ENCODE results near the gene PTX4. TPM values are rescaled to one million over a fixed set of nuclear protein-coding genes. Genes with fewer than 3 reads are reported as not detected.

PTX4 gene
- total and polyA plus RNA-seq, 2 donors (not counting 3 experiments of a cell fraction or from before 2014, with no cell fraction given) = 0.31 TPM; not detected in 1

- Histone ChIP-seq H3K9me3 (replicated peaks; ENCODE audit: control insufficient read depth, insufficient read depth, low read length) (no peaks in the 10 kb centered on the region), H3K36me3 (ENCODE audit: control insufficient read depth in 2 of 2, extremely low read depth in 1 of 2, insufficient read depth in 2 of 2, low read length in 2 of 2) (peaks cover 0 to 43% of the 10 kb centered on the region in 2 experiments), H3K4me2 (ENCODE audit: insufficient read depth, low read length) (no peak overlapping the region), H3K27me3 (ENCODE audit: control insufficient read depth in 2 of 2, insufficient read depth in 2 of 2, low read length in 2 of 2) (no peaks in the 10 kb centered on the region), H3K9me1 (replicated peaks; ENCODE audit: control insufficient read depth, extremely low read depth, insufficient read depth, low read length) (no peaks in the 10 kb centered on the region), H3K79me2 (ENCODE audit: control insufficient read depth, insufficient read depth, low read length) (no peaks in the 10 kb centered on the region), H3K9ac (replicated peaks; ENCODE audit: extremely low read depth, insufficient read depth, low read length) (no peak overlapping the region), H3K27ac (ENCODE audit: insufficient read depth, low read depth, low read length) (no peak overlapping the region), H2AFZ (ENCODE audit: low read depth, low read length) (no peak overlapping the region), H4K20me1 (replicated peaks; ENCODE audit: control insufficient read depth, extremely low read depth, insufficient read depth, low read length) (no peaks in the 10 kb centered on the region), H3K4me1 (ENCODE audit: control insufficient read depth, extremely low read depth, insufficient read depth, low read length) (no peaks in the 10 kb centered on the region), H3K4me3 (replicated peaks in 1 of 3; ENCODE audit: insufficient read depth in 1 of 3, low read depth in 1 of 3, low read length in 3 of 3) (no peak overlapping the region)
- no peak for FAIRE-seq
- no TSS peak for BruUV-seq (replicated peaks)
- intact Hi-C loops (cut with micrococcal nuclease) (no loop called here), dilution Hi-C loops (cut with MboI; ENCODE audit: extremely low pct_ligation_motif_present, low sequenced_read_pairs) (no loop called here)
- CTCF ChIA-PET = no interaction called here
- POLR2A ChIA-PET = no interaction called here
- no peak for DNase-seq (ENCODE audit: low read depth, low spot score)
- no peak for TF ChIP-seq EZH2 (IDR thresholded peaks at IDR 0.05; ENCODE audit: borderline replicate concordance, low read depth, low read length, severe bottlenecking)
- no peak for TF ChIP-seq FOS (IDR thresholded peaks at IDR 0.05; ENCODE audit: borderline replicate concordance, insufficient read depth, low read length)
- TF ChIP-seq POLR2AphosphoS5 (IDR thresholded peaks at IDR 0.05; ENCODE audit: insufficient read depth, low read depth, low read length) = no peak
- no peak for TF ChIP-seq POLR2A (IDR thresholded peaks at IDR 0.05; ENCODE audit: low read depth, low read length)
- TF ChIP-seq MYC (IDR thresholded peaks at IDR 0.05; ENCODE audit: low read depth, low read length) = no peak
- no peak for TF ChIP-seq JUN (IDR thresholded peaks at IDR 0.05; ENCODE audit: borderline replicate concordance, insufficient read depth, insufficient read length, low read depth)
- TF ChIP-seq CTCF (IDR thresholded peaks at IDR 0.05; ENCODE audit: extremely low read depth in 1 of 2, insufficient read depth in 1 of 2, low read depth in 1 of 2, low read length in 2 of 2) = no peak
- no peak for TF ChIP-seq MAX (IDR thresholded peaks at IDR 0.05; ENCODE audit: insufficient read depth, insufficient read length)
- no peak for TF ChIP-seq GATA2 (IDR thresholded peaks at IDR 0.05; ENCODE audit: insufficient read depth, insufficient read length, low read depth, low read length)
Observed at GRCh38 chr16:1449201-1449788, 39.4 kb downstream of the PTX4 start.

Data from endothelial cell of umbilical vein (primary cell).